SU-DHL-6 (cell line): ENCODE data around the gene OR3A3.

Source experiments
- CTCF ChIP-seq: fragments of 200-600 bp; sonication (generic); IDR thresholded peaks from one replicate; pipeline ENCODE4 v1.5.1; 2017; ENCODE audit warnings: antibody characterized with exemption, mild to moderate bottlenecking, low read length, moderate library complexity; ENCODE audit not compliant: insufficient read depth, poor library complexity, severe bottlenecking
- EZH2phosphoT487 ChIP-seq: fragments of 200-600 bp; sonication (generic), shearing (Covaris generic); conservative IDR thresholded peaks from 2 replicates; pipeline ENCODE4 v1.6.1; 2018; ENCODE audit warnings: mild to moderate bottlenecking, antibody characterized with exemption, low read length, moderate library complexity, mixed read lengths

GRCh38 chr17:3418222-3418621 lies 7.1 kb downstream of the OR3A3 start:
- no peak for TF ChIP-seq CTCF
- TF ChIP-seq EZH2phosphoT487: no peak
